ENCODE results near the gene RALGAPB.
"Not testable (repeated sequence)": the region's sequence is repeated elsewhere in the genome, so short reads cannot be mapped to it uniquely, and the experiment has no call there.

RALGAPB gene

GRCh38 chr20:38499366-38499765 is 26.7 kb downstream of the RALGAPB start:
- DNase-seq: no peak

- no peak for DNase-seq
These were observed 29.3 kb downstream of the RALGAPB start for GRCh38 chr20:38501858-38502436.

GRCh38 chr20:38504368-38505090 is 31.9 kb downstream of the RALGAPB start:
- no peak for DNase-seq

GRCh38 chr20:38505091-38505455 is 32.4 kb downstream of the RALGAPB start:
- no peak for DNase-seq

GRCh38 chr20:38511726-38512125 is 39.1 kb downstream of the RALGAPB start:
- DNase-seq: not testable (repeated sequence)

GRCh38 chr20:38514185-38514584 is 41.5 kb downstream of the RALGAPB start:
- DNase-seq: no peak

GRCh38 chr20:38514947-38515346 is 42.3 kb downstream of the RALGAPB start:
- DNase-seq: no peak

GRCh38 chr20:38515631-38516030 is 43.0 kb downstream of the RALGAPB start:
- DNase-seq: no peak

GRCh38 chr20:38519426-38519825 is 46.8 kb downstream of the RALGAPB start:
- DNase-seq: no peak

- no peak for DNase-seq
These were observed 47.6 kb downstream of the RALGAPB start for GRCh38 chr20:38520261-38520660.

- no peak for DNase-seq
These were observed 51.1 kb downstream of the RALGAPB start for GRCh38 chr20:38523697-38524096.

GRCh38 chr20:38528167-38528566 is 55.5 kb downstream of the RALGAPB start:
- no peak for DNase-seq

GRCh38 chr20:38531021-38531420 is 58.4 kb downstream of the RALGAPB start:
- no peak for DNase-seq

- DNase-seq: no peak
These were observed 62.1 kb downstream of the RALGAPB start for GRCh38 chr20:38534756-38535155.

- DNase-seq: no peak
These were observed 63.7 kb downstream of the RALGAPB start for GRCh38 chr20:38536310-38536709.

- DNase-seq: no peak
These were observed 64.5 kb downstream of the RALGAPB start for GRCh38 chr20:38537176-38537575.

- DNase-seq: no peak
These were observed 66.1 kb downstream of the RALGAPB start for GRCh38 chr20:38538789-38539188.

GRCh38 chr20:38543014-38543906 is 70.6 kb downstream of the RALGAPB start:
- DNase-seq: no peak

GRCh38 chr20:38545771-38546170 is 73.1 kb downstream of the RALGAPB start:
- no peak for DNase-seq

GRCh38 chr20:38547288-38548085 is 74.8 kb downstream of the RALGAPB start:
- DNase-seq: peak; percentile 5

GRCh38 chr20:38548356-38549083 is 75.9 kb downstream of the RALGAPB start:
- no peak for DNase-seq

GRCh38 chr20:38550274-38550673 is 77.6 kb downstream of the RALGAPB start:
- no peak for DNase-seq
